ENCODE results near the gene RHOV. TPM values are rescaled to one million over a fixed set of nuclear protein-coding genes. Genes with fewer than 3 reads are reported as not detected.

Gene RHOV
- total and polyA plus RNA-seq, 2 experiments from 2014 or later: 0.84 to 1.2 TPM

DNA sequence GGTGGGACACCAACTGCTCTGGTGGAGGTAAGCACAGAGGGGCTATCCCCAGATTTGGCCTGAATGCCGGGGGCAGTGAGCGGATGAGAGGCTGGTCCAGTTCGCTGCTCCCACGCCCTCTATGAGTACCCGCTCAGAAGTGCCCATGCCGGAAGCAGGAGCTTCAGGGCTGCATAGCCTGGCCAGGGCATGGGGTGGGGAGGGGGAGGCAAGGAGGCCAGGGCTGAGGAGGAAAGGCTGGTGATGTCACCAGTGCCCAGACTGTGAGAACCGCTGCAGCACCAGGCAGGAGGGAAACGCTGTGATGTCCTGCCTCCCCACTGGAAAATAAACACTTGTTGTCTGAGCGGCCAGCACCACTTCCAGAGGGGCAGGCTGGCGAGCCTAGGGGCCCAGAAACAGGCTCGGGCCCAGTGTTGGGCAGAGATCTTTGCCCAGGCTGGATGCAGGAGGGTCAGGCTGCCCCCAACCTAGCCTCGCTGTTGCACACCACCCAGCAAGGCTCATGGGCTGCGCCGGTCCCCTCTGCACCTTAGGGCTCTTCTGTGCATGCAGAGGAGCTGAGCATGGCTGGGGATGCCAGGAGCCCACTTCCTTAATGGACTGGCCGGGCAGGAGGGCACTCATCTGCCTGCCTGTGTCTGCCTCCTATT lies 44.2 kb upstream of the RHOV start:
- no peaks in the 10 kb centered on the region for H3K4me1 ChIP-seq (ENCODE audit: low read depth)
- H3K27me3 ChIP-seq: peaks cover 34% of the 10 kb centered on the region
- H3K36me3 ChIP-seq: no peaks in the 10 kb centered on the region
- no peak for DNase-seq (ENCODE audit: low read depth in 1 of 2, low spot score in 1 of 2)
- H3K4me3 ChIP-seq: no peak overlapping the region
- no peak overlapping the region for H3K27ac ChIP-seq
- no peaks in the 10 kb centered on the region for H3K9me3 ChIP-seq (ENCODE audit: low read depth)
- TF ChIP-seq CTCF (IDR thresholded peaks at IDR 0.05; ENCODE audit: low read depth, low read length): no peak

DNA sequence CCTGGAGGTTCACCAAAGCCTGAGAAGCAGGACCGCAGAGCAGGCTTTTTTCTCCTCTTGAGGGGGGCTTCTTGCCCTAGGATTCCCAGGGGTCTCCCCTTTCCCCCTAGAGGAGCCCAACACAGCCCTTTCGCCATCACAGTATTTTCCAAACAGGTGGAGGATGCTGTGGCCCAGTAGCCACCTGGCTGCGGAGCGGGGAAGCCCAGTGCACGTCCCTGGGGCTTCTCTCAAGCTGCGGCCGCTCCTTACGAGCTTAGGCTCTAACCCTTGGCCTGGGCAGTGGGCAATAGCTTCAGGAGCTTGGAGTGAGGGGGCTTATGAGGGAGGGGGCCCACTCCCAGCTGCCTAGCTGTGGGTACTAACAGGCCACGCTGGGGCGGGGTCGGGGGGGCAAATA lies 43.6 kb upstream of the RHOV start:
- DNase-seq (ENCODE audit: low read depth in 1 of 2, low spot score in 1 of 2): no peak
- Histone ChIP-seq H3K27ac (no peak overlapping the region), H3K9me3 (ENCODE audit: low read depth) (no peaks in the 10 kb centered on the region), H3K36me3 (no peaks in the 10 kb centered on the region), H3K27me3 (peaks cover 27% of the 10 kb centered on the region), H3K4me1 (ENCODE audit: low read depth) (no peaks in the 10 kb centered on the region), H3K4me3 (no peak overlapping the region)
- TF ChIP-seq CTCF (IDR thresholded peaks at IDR 0.05; ENCODE audit: low read depth, low read length): no peak

DNA sequence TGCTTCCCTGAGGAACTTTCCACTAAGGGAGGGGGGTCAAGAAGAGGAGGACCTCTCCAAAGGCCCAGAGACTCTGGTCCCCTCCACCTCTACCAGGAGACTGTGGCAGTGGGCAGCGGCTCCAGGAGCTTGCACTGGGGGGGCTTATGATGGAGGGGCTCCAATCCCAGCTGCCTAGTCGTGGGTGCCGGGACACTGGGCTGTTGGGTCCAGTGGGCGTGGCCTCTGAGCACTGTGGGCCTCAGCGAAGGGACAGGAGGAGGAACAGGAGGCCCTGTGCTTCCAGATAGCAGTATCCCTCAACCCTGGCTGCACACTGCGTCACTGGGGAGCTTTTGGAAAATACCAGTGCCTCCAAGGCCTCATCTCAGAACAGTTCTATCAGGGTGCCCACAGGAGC lies 41.6 kb upstream of the RHOV start:
- Histone ChIP-seq H3K36me3 (no peaks in the 10 kb centered on the region), H3K4me1 (ENCODE audit: low read depth) (no peaks in the 10 kb centered on the region), H3K4me3 (no peak overlapping the region), H3K27me3 (peaks cover 14% of the 10 kb centered on the region), H3K9me3 (ENCODE audit: low read depth) (no peaks in the 10 kb centered on the region), H3K27ac (no peak overlapping the region)
- DNase-seq (ENCODE audit: low read depth in 1 of 2, low spot score in 1 of 2): no peak
- no peak for TF ChIP-seq CTCF (IDR thresholded peaks at IDR 0.05; ENCODE audit: low read depth, low read length)

GRCh38 chr15:40915116-40915661 lies 41.2 kb upstream of the RHOV start:
- Histone ChIP-seq H3K36me3 (no peaks in the 10 kb centered on the region), H3K27ac (no peak overlapping the region), H3K4me3 (no peak overlapping the region), H3K9me3 (ENCODE audit: low read depth) (no peaks in the 10 kb centered on the region), H3K4me1 (ENCODE audit: low read depth) (no peaks in the 10 kb centered on the region), H3K27me3 (peaks cover 14% of the 10 kb centered on the region)
- no peak for DNase-seq (ENCODE audit: low read depth in 1 of 2, low spot score in 1 of 2)
- no peak for TF ChIP-seq CTCF (IDR thresholded peaks at IDR 0.05; ENCODE audit: low read depth, low read length)

- Histone ChIP-seq H3K4me3 (no peak overlapping the region), H3K9me3 (ENCODE audit: low read depth) (no peaks in the 10 kb centered on the region), H3K36me3 (no peaks in the 10 kb centered on the region), H3K4me1 (ENCODE audit: low read depth) (no peaks in the 10 kb centered on the region), H3K27ac (no peak overlapping the region), H3K27me3 (peaks cover 14% of the 10 kb centered on the region)
- TF ChIP-seq CTCF (IDR thresholded peaks at IDR 0.05; ENCODE audit: low read depth, low read length): no peak
- no peak for DNase-seq (ENCODE audit: low read depth in 1 of 2, low spot score in 1 of 2)
Observed at GRCh38 chr15:40914486-40914885, 40.5 kb upstream of the RHOV start.

All from cardiac muscle cell (in vitro differentiated cells and primary cell).